Measurements from ENCODE around the gene TTC39A.

Gene TTC39A

GRCh38 chr1:51316846-51317120, 13.6 kb downstream of the TTC39A start:
- peaks cover 0 to 2% of the 10 kb centered on the region in 2 donors for H3K4me1 Mint-ChIP-seq (ENCODE audit: low read depth in 2 of 2)
- H3K36me3 Mint-ChIP-seq (ENCODE audit: insufficient read depth), result no peaks in the 10 kb centered on the region
- DNase-seq (no peak), ATAC-seq (replicated peaks) (no peak)
- H3K4me3 Mint-ChIP-seq, result no peak overlapping the region
- H3K27ac Mint-ChIP-seq, result peak overlapping the region in 1 of 2 donors; percentile 22
- H3K9me3 Mint-ChIP-seq, result no peaks in the 10 kb centered on the region
- H3K27me3 Mint-ChIP-seq, result no peaks in the 10 kb centered on the region

GRCh38 chr1:51316113-51316845, 14.1 kb downstream of the TTC39A start:
- ATAC-seq (replicated peaks), result no peak

DNA sequence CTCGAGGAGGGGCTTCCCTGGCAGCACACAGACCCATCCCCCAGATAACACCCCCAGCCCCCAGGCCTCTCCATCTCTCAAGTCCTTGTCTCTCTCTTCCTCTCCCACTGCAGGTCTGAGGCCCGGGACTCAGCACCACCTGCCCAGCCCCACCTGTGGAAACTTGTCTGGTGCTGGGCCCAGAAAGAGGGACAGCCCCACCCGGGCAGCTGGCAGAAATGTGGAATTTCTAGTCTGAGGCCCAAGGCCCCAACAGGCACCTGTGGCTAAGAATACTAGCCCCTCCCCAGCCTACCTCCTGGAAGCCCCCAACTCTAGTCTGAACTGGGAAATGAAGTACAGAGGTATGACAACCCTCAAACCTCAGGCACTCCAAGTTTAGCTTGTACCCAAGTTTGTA, 15.4 kb downstream of the TTC39A start:
- Mint-ChIP-seq H3K36me3 (ENCODE audit: insufficient read depth) (no peaks in the 10 kb centered on the region), H3K27ac (peak overlapping the region; percentile 18 to 57), H3K4me3 (no peak overlapping the region), H3K9me3 (no peaks in the 10 kb centered on the region), H3K4me1 (ENCODE audit: low read depth in 2 of 2) (peaks cover 0 to 5% of the 10 kb centered on the region in 2 donors), H3K27me3 (no peaks in the 10 kb centered on the region)
- no peak for ATAC-seq (replicated peaks)
- no peak for DNase-seq

More at GRCh38 chr1:51316113-51316845, 14.1 kb downstream of the TTC39A start:
- H3K4me1 Mint-ChIP-seq (ENCODE audit: low read depth in 2 of 2), result peaks cover 0 to 2% of the 10 kb centered on the region in 2 donors
- DNase-seq, result no peak
- H3K27ac Mint-ChIP-seq, result peak overlapping the region in 1 of 2 donors; percentile 22
- no peaks in the 10 kb centered on the region for H3K36me3 Mint-ChIP-seq (ENCODE audit: insufficient read depth)
- no peak overlapping the region for H3K4me3 Mint-ChIP-seq
- no peaks in the 10 kb centered on the region for H3K9me3 Mint-ChIP-seq
- H3K27me3 Mint-ChIP-seq, result no peaks in the 10 kb centered on the region

- Mint-ChIP-seq H3K4me1 (ENCODE audit: low read depth in 2 of 2) (peaks cover 0 to 5% of the 10 kb centered on the region in 2 donors), H3K4me3 (no peak overlapping the region), H3K36me3 (ENCODE audit: insufficient read depth) (no peaks in the 10 kb centered on the region), H3K9me3 (no peaks in the 10 kb centered on the region), H3K27ac (peak overlapping the region; percentile 18 to 59), H3K27me3 (no peaks in the 10 kb centered on the region)
- no peak for ATAC-seq (replicated peaks)
- no peak for DNase-seq
Measured at GRCh38 chr1:51313961-51314777, 16.2 kb downstream of the TTC39A start.

- H3K27me3 Mint-ChIP-seq, result no peaks in the 10 kb centered on the region
- no peaks in the 10 kb centered on the region for H3K9me3 Mint-ChIP-seq
- peaks cover 0 to 5% of the 10 kb centered on the region in 2 donors for H3K4me1 Mint-ChIP-seq (ENCODE audit: low read depth in 2 of 2)
- H3K4me3 Mint-ChIP-seq, result no peak overlapping the region
- ATAC-seq (replicated peaks) (no peak), DNase-seq (no peak)
- no peaks in the 10 kb centered on the region for H3K36me3 Mint-ChIP-seq (ENCODE audit: insufficient read depth)
- peak overlapping the region; percentile 24 to 59 for H3K27ac Mint-ChIP-seq
Measured at GRCh38 chr1:51313268-51313852, 17.0 kb downstream of the TTC39A start.

DNA sequence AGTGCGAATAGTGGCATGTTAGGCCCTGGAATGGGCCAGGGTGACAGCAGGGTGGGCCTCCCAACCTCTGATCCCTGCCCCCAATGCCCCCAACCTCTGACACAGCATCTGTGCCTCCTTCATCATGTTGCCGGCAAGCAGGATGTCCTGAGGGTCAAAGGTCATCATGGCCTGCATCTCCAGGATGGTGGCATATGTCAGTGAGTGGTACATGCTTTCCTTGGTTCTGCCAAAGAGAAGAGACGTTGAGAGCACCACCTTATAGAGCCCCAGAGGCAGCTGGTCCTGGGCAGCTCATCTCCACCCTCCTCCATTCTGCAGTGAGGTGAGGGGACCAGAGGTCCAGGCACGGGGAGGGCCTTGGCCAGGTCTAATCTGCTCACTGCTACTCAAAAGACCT, 17.6 kb downstream of the TTC39A start:
- peak overlapping the region in 1 of 2 donors; percentile 59 for H3K27ac Mint-ChIP-seq
- no peaks in the 10 kb centered on the region for H3K36me3 Mint-ChIP-seq (ENCODE audit: insufficient read depth)
- ATAC-seq (replicated peaks) (no peak), DNase-seq (no peak)
- H3K4me3 Mint-ChIP-seq, result no peak overlapping the region
- H3K27me3 Mint-ChIP-seq, result no peaks in the 10 kb centered on the region
- no peaks in the 10 kb centered on the region for H3K9me3 Mint-ChIP-seq
- H3K4me1 Mint-ChIP-seq (ENCODE audit: low read depth in 2 of 2), result peaks cover 0 to 5% of the 10 kb centered on the region in 2 donors

- H3K9me3 Mint-ChIP-seq, result no peaks in the 10 kb centered on the region
- H3K27ac Mint-ChIP-seq, result no peak overlapping the region
- H3K27me3 Mint-ChIP-seq, result no peaks in the 10 kb centered on the region
- peaks cover 0 to 5% of the 10 kb centered on the region in 2 donors for H3K4me1 Mint-ChIP-seq (ENCODE audit: low read depth in 2 of 2)
- H3K4me3 Mint-ChIP-seq, result no peak overlapping the region
- ATAC-seq (replicated peaks) (no peak), DNase-seq (no peak)
- H3K36me3 Mint-ChIP-seq (ENCODE audit: insufficient read depth), result no peaks in the 10 kb centered on the region
Measured at GRCh38 chr1:51311826-51312225, 18.5 kb downstream of the TTC39A start.

DNA sequence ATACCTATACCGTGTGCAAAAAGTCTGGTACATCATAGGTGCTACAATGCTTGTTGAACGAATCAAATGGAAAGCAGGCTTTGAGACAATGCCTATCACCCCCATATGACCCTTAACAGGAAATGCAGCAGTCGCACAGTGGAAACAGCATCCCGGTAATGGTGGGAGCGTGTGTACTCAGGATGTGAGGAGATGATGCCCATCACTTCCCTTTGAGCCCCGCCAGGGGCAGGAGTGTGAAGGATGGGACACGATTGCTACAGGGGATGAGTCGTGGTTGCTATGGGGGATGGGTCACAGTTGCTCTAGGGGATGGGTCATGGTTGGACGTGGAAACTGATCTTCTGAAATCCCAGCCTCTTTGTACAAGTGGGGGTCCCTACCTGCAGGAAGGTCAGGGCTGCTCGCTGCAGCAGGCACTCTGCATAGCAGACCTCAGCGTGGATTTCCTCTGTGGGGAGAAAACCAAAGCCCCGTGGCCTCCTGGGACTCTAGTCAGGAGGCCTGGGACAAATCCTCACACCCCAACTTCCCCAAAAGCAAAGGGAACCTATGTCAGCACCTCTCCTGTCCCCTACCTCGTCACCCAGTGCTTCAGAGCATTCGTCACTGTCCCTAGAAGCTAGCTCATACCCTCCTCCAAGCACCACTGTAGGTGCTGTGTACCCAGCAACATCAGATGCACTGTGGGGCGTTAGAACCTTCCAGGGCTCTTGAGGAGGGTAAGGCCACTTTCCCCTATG, 19.3 kb downstream of the TTC39A start:
- peak overlapping the region in 1 of 2 donors; percentile 1 for H3K27ac Mint-ChIP-seq
- DNase-seq (no peak), ATAC-seq (replicated peaks) (no peak)
- no peak overlapping the region for H3K4me3 Mint-ChIP-seq
- H3K4me1 Mint-ChIP-seq (ENCODE audit: low read depth in 2 of 2), result peaks cover 0 to 5% of the 10 kb centered on the region in 2 donors
- no peaks in the 10 kb centered on the region for H3K36me3 Mint-ChIP-seq (ENCODE audit: insufficient read depth)
- no peaks in the 10 kb centered on the region for H3K9me3 Mint-ChIP-seq
- no peaks in the 10 kb centered on the region for H3K27me3 Mint-ChIP-seq

DNA sequence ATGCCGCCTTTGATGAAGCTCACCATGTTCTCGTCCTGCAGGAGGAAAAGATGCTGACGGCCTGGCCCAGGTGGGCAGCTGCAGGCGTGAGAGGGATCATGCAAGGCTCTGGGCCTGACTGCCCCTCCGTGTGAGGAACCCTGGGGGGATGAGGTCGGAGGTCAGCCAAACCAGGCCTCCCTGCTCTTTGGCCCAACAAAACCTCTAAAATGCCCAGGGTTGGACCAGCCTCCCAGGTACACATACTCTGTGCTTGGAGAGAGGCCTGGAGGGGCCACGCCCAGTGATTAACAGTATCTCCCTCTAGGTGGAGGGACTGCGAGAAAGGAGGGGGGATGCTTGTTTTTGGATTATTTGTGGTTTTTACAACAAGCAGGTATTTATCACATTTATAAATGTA, 21.1 kb downstream of the TTC39A start:
- Mint-ChIP-seq H3K9me3 (no peaks in the 10 kb centered on the region), H3K36me3 (ENCODE audit: insufficient read depth) (no peaks in the 10 kb centered on the region), H3K4me1 (ENCODE audit: low read depth in 2 of 2) (peaks cover 0 to 3% of the 10 kb centered on the region in 2 donors), H3K27ac (no peak overlapping the region), H3K4me3 (no peak overlapping the region), H3K27me3 (no peaks in the 10 kb centered on the region)
- no peak for ATAC-seq (replicated peaks)
- no peak for DNase-seq

- ATAC-seq (replicated peaks), result no peak
- Mint-ChIP-seq H3K36me3 (ENCODE audit: insufficient read depth) (no peaks in the 10 kb centered on the region), H3K4me3 (no peak overlapping the region), H3K27ac (no peak overlapping the region), H3K9me3 (no peaks in the 10 kb centered on the region), H3K27me3 (no peaks in the 10 kb centered on the region), H3K4me1 (ENCODE audit: low read depth in 2 of 2) (peaks cover 0 to 3% of the 10 kb centered on the region in 2 donors)
- no peak for DNase-seq
Measured at GRCh38 chr1:51308636-51309035, 21.7 kb downstream of the TTC39A start.

GRCh38 chr1:51306950-51307349, 23.4 kb downstream of the TTC39A start:
- no peak overlapping the region for H3K27ac Mint-ChIP-seq
- DNase-seq (no peak), ATAC-seq (replicated peaks) (no peak)
- no peaks in the 10 kb centered on the region for H3K27me3 Mint-ChIP-seq
- no peaks in the 10 kb centered on the region for H3K36me3 Mint-ChIP-seq (ENCODE audit: insufficient read depth)
- H3K9me3 Mint-ChIP-seq, result no peaks in the 10 kb centered on the region
- H3K4me1 Mint-ChIP-seq (ENCODE audit: low read depth in 2 of 2), result peaks cover 0 to 3% of the 10 kb centered on the region in 2 donors
- H3K4me3 Mint-ChIP-seq, result no peak overlapping the region

GRCh38 chr1:51305371-51305823, 25.0 kb downstream of the TTC39A start:
- H3K9me3 Mint-ChIP-seq, result no peaks in the 10 kb centered on the region
- H3K4me1 Mint-ChIP-seq (ENCODE audit: low read depth in 2 of 2), result no peaks in the 10 kb centered on the region
- DNase-seq (no peak), ATAC-seq (replicated peaks) (no peak)
- H3K4me3 Mint-ChIP-seq, result no peak overlapping the region
- H3K27ac Mint-ChIP-seq, result no peak overlapping the region
- H3K27me3 Mint-ChIP-seq, result no peaks in the 10 kb centered on the region
- H3K36me3 Mint-ChIP-seq (ENCODE audit: insufficient read depth), result no peaks in the 10 kb centered on the region

GRCh38 chr1:51304360-51304759, 26.0 kb downstream of the TTC39A start:
- ATAC-seq (replicated peaks), result no peak
- DNase-seq, result no peak
- H3K4me1 Mint-ChIP-seq (ENCODE audit: low read depth in 2 of 2), result no peaks in the 10 kb centered on the region
- H3K4me3 Mint-ChIP-seq, result no peak overlapping the region
- H3K27ac Mint-ChIP-seq, result peak overlapping the region in 1 of 2 donors; percentile 55
- no peaks in the 10 kb centered on the region for H3K27me3 Mint-ChIP-seq
- H3K36me3 Mint-ChIP-seq (ENCODE audit: insufficient read depth), result no peaks in the 10 kb centered on the region
- no peaks in the 10 kb centered on the region for H3K9me3 Mint-ChIP-seq
